ENCODE data around the gene RTN4IP1.

RTN4IP1 gene, protein sequence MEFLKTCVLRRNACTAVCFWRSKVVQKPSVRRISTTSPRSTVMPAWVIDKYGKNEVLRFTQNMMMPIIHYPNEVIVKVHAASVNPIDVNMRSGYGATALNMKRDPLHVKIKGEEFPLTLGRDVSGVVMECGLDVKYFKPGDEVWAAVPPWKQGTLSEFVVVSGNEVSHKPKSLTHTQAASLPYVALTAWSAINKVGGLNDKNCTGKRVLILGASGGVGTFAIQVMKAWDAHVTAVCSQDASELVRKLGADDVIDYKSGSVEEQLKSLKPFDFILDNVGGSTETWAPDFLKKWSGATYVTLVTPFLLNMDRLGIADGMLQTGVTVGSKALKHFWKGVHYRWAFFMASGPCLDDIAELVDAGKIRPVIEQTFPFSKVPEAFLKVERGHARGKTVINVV

DNA sequence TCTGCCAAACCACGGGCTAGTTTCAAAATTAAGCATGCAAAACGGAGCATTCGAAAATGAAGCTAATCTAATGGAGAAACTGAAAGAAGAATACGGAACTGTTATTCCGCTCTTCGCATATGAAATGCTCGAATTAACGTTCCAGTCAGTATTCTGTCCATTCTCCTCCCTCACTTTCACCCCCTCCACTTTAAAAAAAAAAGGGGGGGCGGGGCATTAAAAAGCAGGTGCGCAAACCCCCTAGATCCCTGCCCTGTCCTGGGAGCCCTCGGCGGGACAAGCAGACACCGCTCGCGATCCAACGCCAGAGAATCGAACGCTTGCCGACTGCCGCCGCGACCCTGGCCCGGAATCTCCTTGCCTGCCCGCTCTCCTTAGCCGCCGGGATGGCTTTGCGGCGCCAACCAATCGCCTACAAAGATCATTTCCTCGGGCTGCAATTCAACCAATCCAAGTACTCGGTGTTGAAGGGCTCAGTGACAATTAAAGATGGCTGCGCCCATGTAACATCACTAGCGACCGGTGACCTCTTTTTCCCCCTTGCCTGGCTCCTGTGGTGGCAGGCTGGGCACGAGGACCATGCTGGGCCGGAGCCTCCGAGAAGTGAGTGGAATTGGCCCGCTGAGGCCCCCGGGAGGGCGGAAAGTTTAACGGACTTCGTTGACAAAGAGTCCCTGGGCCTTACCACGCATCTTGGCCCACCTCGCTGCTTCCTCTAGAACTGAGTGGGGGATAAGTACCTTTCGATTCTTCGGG is at the start of gene RTN4IP1, which contains the start of gene QRSL1:
Gene RTN4IP1, minus strand, starts transcription at position 396 of the 756 bp plus-strand sequence. CDS start 477 bp downstream, outside the sequence.
Gene QRSL1, plus strand, starts transcription at position 476 of the 756 bp plus-strand sequence. Its CDS starts 104 bp downstream, at position 580.
- in situ Hi-C loops (cut with MboI; ENCODE audit: low sequenced_read_pairs): no loop called here

DNA sequence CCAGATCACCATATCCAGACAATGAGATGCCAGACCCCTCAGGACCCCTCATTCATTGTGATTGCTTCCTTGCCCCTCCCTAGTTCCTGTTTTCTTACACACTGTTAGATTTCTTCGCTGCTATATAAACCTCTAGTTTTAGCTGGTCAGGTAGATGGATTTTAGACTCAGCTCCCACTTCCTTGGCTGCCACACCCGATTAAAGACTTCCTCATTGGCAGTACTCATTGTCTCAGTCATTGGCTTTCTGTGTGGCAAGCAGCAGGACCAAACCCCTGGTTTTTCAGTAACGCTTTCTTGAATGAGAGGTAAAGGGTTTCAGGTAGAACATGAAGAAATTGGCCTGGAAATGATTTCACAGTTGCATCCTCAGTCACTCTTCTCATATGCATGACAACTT is 48.0 kb upstream of the RTN4IP1 start:
- in situ Hi-C loops (cut with MboI; ENCODE audit: low sequenced_read_pairs): no loop called here

DNA sequence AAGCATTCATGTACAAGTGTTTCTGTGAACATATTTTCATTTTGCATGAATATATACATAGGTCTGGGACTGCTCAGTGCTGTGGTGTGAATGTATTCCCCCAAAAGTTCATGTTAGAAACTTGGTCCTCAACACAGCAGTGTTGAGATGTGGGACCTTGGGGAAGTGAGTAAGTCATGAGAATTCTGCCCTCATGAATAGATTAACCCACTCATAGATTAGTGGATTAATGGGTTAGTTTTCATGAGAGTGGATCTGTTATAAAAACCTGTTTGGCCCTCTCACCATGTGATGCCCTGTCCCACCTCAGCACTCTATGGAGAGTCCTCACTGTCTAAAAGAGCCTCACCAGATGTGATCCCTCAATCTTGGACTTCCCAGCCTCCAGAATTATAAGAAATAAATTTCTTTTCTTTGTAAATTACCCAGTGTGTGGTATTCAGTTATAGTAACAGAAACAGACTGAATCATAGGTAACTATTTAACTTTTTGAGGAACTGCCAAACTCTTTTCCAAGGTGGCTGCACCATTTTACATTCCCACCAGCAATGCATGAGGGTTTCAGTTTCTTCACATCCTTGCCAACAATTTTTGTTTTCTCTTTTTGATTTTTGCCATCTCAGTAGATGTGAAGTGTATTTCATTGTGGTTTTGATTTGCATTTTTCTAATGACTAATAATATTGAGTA is 45.4 kb upstream of the RTN4IP1 start:
- in situ Hi-C loops (cut with MboI; ENCODE audit: low sequenced_read_pairs): no loop called here

DNA sequence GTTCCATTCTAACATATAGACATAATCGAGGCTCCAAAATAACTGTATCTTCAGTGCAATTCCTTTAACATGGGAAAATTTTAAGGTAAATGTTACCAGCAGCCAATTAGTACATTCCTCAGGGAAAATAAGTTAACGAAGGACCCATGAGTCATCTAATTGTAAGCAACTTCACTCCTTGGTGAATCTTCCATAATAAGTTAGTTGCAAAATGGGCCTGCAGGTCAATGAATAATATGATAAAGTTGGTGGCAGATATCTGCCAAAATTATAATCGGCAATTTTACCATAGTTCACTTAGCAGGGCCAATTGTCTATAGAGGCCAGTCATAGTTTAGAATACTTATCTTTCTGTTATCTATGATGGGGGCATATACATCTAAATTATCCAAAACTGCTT is 42.4 kb upstream of the RTN4IP1 start:
- in situ Hi-C loops (cut with MboI; ENCODE audit: low sequenced_read_pairs): no loop called here

DNA sequence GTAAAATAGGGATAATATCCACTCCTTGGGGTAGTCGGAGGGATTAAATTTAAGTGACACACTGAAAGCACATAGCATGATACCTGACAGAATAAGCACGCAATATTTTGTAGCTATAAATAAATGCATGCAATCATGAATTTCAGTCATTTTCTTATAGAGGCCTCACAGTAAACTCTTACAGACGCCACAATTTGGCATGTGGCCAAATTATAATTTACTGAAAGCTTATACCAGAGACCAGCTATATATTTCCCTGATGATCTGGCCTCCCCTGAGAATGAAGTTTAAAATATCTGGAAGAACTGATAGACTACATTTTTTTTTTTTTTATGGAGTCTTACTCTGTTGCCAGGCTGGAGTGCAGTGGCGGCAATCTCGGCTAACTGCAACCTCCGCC is 40.9 kb upstream of the RTN4IP1 start:
- in situ Hi-C loops (cut with MboI; ENCODE audit: low sequenced_read_pairs): no loop called here

DNA sequence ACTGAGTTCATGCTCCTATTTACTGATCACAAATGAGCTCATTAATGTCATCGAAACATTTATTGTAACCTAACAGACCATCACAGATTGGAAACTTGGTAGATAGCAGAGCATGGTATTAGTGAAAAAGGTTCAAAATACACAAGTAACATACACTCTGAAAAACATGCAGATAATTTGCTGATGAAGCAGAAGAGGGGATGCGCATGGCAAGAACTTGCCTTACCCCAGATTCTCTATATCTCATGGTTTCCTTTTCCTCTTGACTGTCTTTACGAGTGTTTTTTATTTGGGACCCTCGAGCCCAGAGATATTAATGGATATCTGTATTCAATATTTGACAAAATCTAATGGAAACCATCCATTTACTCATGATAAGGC is 37.7 kb upstream of the RTN4IP1 start:
- in situ Hi-C loops (cut with MboI; ENCODE audit: low sequenced_read_pairs): no loop called here

DNA sequence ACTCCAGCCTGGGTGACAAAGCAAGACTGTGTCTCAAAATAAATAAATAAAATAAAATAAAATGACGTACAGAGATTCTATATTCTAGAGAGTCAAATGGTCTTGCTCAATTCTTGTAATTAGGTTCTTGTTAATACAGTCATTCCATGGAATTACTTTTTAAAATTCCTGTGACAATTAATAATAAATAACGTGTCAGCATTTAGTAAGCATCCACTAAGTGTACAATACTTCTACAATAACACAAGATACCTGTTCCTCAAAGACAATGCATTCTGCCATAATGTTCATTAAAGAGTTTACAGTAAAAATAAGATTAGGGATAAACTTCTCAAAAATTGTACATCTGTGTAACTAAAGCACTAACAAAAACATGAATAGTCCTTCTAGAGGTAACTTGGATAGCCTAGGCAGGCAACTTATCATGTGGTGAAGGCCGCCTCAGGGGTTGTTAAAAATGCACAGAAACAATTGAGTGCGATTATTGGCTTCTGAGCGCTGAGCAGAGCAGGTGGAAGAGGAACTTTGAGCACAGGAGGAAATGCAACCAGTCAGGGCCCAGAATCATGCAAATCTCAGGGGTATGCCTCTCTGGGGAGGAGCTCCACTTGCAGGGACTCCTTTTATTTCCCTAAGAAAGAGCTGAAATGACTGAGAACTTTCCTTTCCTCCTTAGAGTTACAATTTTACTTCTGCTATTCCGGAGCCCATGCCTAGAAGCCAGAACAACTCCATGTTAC is 37.2 kb upstream of the RTN4IP1 start:
- in situ Hi-C loops (cut with MboI; ENCODE audit: low sequenced_read_pairs): no loop called here

DNA sequence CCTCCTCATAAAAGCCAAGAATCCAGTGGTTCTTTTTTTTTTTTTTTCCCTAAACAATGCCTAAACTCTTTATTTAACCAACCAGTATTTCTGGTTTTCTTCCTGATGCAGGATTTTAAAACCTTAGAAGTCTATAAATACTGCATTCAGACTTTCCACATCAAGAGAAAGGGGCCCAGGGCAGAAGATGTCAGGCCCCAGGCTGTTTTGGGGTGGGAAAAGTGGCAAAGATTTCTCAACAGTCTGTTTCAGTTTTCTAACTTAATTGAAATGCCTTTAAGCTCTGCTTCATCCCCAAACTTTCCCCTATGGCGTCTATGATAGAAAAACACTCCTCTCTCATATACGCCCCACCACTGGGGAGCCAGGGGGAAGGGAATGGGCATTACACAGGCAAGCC is 33.2 kb upstream of the RTN4IP1 start:
- in situ Hi-C loops (cut with MboI; ENCODE audit: low sequenced_read_pairs): no loop called here

DNA sequence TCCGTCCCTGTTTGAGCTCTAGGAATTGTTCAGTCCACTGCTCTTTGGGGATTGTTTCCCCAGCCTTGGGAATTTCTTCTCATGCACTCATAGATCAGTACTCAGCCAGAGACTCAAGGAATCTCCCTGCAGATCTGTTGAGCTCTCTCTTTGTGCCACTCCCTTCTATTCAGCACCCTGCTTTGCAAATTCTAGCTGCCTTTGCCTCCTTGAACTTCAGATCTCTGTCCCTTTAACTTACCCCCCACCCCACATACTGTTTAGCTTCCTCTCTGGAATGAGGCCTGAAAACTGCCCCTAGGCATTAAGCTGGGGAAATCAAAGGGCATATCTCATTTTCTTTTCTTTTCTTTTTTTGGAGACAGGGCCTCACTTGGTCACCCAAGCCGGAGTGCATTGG is 30.6 kb upstream of the RTN4IP1 start:
- in situ Hi-C loops (cut with MboI; ENCODE audit: low sequenced_read_pairs): no loop called here

DNA sequence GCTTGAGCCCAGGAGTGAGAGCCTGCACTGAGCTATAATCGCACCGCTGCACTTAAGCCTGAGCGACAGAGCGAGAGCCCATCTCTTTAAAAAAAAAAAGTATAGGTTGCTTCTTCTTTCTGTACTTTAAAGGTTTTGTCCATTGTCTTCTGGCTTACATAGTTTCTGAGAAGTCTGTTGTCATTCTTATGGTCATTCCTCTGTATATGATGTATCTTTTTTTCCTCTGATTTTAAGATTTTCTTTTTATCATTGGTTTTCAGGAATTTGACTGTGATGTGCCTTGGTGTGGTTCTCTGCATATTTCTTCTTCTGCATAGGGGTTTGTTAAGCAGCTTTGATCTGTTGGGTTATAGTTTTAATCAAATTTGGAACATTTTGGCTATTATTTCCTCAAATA is 29.2 kb upstream of the RTN4IP1 start:
- in situ Hi-C loops (cut with MboI; ENCODE audit: low sequenced_read_pairs): no loop called here

DNA sequence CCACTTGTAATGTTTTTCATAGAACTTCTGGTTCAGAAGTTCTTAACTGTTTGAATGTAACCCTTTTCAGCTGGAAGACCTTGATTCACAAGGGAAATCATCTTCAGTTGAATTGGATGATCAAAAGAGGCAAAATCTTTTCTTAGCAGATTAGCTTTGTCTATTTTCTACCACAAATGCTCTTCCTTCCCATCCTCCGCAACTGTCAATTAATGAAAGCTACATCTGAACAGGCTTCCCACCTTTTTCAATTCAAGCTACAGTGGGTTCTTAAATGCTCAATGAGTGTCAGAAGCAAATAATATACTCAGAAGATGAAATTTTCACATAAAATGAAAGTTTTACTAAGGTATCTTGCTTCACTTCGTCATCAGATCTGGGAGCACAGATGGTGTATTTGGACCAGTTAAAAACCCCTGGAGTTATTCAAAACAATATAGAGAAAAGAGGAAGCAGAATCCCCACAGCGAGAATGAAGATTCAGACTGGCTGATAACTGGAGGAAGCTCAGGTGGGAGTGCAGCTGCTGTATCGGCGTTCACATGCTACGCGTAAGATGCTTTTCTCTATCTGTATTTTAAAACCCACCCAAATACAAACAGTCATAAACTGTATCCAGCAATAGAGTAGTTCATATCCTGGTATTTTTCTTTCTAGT is 19.5 kb upstream of the RTN4IP1 start:
- in situ Hi-C loops (cut with MboI; ENCODE audit: low sequenced_read_pairs): no loop called here

DNA sequence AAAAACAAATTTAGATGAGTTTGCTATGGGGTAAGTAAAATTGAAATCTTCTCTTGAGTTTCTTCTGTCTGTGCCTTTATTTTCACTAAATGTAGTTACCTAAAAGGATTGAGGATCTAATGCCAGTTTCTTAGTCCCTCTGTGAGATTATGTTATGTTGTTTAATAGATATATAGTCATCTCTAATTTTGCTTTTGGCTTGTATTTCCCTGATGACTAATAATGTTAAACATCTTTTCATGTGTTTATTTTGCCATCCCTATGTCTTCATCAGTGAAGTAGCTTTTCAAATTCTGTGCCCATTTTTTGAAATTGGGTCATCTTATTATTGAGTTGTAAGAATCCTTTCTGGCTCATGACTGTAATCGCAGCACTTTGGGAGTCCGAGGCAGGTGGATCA is 13.8 kb upstream of the RTN4IP1 start:
- in situ Hi-C loops (cut with MboI; ENCODE audit: low sequenced_read_pairs): no loop called here

DNA sequence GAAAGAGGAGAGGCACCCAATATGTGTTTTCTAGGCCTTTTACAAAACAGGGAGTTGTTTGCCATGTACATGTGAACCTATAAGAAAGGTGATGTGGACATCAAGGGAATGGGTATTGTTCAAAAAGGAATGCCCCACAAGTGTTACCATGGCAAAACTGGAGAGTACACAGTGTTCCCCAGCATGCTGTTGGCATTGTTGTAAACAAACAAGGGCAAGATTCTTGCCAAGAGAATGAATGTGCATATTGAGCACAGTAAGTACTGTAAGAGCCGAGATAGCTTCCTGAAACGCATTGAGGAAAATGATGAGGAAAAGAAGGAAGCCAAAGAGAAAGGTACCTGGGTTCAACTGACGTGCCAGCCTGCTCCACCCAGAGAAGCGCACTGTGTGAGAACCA is 13.2 kb upstream of the RTN4IP1 start:
- in situ Hi-C loops (cut with MboI; ENCODE audit: low sequenced_read_pairs): no loop called here

DNA sequence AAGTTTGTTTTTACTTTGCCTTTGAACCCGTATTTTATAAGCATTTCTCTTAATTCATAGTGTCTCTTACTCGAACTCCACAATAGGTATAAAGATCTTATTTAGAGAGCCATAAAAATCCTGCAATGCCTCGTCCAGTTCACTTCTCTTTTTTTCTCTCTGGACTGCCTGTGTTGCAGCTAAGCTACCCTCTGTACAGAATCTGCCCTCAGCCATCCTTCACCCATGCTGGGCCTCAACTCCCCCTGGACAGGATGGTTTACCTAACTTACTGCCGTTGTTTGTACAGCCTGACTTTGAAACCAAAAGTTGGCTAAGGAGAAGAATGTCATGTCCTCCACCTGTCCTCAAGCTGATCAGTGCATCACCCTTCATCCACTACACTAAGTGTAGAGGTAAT is 10.5 kb upstream of the RTN4IP1 start:
- in situ Hi-C loops (cut with MboI; ENCODE audit: low sequenced_read_pairs): no loop called here

DNA sequence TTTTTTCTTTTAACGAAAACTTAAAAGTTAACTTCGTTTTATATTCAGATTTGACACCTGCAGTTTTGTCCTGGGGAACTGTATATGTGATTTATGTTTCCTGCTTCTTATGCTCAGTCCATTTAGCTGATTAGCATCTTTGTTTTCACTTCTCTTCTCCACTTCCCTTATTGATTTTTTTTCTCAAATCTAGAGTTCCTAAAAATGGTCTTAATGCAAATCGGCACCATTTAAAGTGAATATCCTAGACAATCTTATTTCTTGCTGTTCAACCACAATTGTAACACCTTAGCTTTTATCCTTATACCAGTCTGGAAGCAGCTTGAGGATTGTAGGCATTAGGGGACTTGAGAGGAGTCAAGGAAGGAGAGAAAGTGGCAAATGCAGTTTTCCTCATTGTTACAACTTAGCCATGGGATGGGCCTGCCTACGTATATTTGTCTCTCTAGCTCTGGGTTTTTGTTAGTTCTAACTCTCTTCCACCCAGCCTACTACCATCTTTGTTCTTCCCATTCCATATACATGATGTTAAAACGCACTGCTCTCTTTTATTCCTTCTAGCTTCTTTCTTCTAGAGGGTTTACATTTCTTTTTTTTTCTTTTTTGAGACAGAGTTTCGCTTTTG is 8.5 kb upstream of the RTN4IP1 start:
- in situ Hi-C loops (cut with MboI; ENCODE audit: low sequenced_read_pairs): no loop called here

DNA sequence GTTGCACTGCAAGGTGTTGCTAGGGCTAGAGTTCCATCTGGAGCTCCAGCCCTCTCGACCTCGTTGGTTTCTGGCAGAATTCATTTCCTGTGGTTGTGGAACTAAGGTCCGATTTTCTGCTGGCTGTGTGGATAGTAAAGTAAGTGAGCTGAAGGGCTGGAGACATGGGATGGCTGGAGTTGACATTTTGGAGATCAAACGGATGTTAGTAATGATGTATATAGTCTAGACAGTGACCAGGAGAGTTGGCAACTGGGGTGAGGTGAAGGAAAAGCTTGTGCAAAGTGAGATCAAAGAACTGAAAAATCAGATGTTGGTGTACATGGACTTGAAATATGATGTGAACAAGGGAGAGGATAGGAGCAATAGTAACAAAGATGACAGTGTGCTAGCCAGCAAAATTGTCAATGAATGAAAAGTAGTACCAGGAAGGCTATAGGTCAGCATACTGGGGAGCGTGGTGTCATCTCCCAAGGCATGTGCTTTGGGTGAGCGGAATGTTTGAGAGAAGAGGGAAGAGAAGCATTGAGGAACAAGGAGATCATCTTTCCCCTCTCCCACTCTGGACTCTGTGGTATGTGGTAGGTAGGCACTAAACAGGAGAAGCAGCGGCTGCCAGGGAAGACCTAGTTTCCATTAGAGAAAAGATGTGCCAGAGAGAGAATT is 7.9 kb upstream of the RTN4IP1 start:
- in situ Hi-C loops (cut with MboI; ENCODE audit: low sequenced_read_pairs): no loop called here

DNA sequence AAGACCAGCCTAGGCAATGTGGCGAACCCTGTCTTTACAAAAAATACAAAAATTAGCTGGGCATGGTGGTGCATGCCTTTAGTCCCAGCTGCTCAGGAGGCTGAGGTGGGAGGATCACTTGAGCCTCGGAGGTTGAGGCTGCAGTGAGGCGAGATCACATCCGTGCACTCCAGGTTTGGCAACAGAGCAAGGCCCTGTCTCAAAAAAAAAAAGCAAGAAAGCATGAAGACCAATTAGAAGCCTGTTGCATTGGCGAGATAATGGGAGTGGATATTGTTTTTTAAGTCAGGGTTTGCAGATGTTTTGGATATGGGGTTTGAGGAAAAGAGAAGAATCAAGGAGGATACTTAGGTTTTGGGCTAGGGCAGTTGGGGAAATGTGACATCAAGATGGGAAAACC is 5.3 kb upstream of the RTN4IP1 start:
- in situ Hi-C loops (cut with MboI; ENCODE audit: low sequenced_read_pairs): no loop called here

DNA sequence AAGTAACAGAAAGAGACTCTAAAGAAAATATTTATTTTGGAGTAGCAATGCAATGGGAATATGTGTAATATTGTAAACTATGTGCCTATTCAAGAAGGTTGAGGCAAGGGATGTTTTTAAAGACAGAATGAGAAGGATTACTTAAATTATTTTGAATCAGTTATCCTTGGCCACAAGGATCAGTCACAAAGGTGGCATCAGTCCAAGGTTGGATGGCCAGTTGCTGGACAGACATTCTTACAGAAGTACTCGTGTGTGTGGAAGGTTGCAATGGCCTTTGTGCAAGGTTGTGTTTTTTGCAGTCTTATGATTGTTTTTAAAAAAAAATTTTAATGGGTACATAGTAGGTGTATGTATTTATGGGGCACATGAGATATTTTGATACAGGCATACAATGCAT is 2.0 kb upstream of the RTN4IP1 start:
- in situ Hi-C loops (cut with MboI; ENCODE audit: low sequenced_read_pairs): no loop called here

DNA sequence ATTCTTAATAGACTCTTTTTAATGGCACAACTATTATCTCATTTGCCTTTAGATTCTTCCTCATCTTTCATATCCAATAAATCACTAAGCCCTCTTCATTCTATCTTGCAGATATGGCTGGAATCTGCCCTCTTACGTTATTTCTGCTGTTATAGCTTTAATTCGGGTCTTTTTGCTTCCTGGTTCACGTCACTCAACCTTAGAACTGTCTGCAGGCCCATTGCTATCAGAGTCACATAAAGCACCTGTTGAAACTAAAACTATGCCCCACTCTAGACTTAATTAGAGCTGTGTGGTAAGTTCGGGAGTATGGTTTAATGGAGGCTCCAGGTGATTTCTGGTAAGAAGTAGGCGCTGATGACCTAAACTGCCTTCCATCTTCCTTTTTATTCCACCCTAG is 1.1 kb upstream of the RTN4IP1 start:
- in situ Hi-C loops (cut with MboI; ENCODE audit: low sequenced_read_pairs): no loop called here

DNA sequence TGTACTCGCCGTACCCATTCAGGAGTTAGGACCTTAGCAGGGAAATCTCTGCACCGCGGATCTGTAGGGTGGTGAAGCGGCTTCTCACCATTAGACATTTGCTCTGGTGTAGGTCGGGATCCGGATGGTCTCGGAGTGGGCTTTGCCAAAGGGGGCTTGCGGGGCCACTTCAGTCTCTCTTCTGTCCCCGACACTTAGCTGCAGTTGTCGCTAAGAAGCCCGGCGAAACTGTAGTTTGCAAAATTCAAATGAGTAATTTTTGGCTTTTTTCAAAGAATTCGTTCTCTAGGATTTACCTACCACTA is 513 bp upstream of the RTN4IP1 start:
- in situ Hi-C loops (cut with MboI; ENCODE audit: low sequenced_read_pairs): no loop called here

Measured in HL-60/S4 (cell line).